GM12878 (cell line): ENCODE results near the gene CALHM4. TPM values are rescaled to one million over a fixed set of nuclear protein-coding genes. Genes with fewer than 3 reads are reported as not detected.

ENCODE experiments used
- ATAC-seq: fragments of 200-7000 bp; cut with Tn5 transposase; 3 replicates; pipeline ENCODE4 v1.9.1; 2020; ENCODE audit warnings: mild to moderate bottlenecking, moderate library complexity
- BruUV-seq: library from RNA; stranded (reverse); fragments of 400-500 nt; replicated peaks from 2 replicates; lab custom pipeline; 2021; lab: Mats Ljungman, UMichigan
- CTCF ChIA-PET: fragments of 300-600 bp; sonication (Branson Sonifier 250); formaldehyde crosslinking; extraction: SDS; loops from one replicate; lab custom pipeline; 2021; ENCODE audit warnings: inconsistent platforms; lab: Yijun Ruan, JAX
- POLR2A ChIA-PET: fragments of 350-600 bp; formaldehyde crosslinking; extraction: SDS; loops from one replicate; lab custom pipeline; 2021; ENCODE audit warnings: inconsistent platforms; lab: Charles Lee
- RAD21 ChIA-PET: fragments of 300-600 bp; sonication (Branson Sonifier 250); formaldehyde crosslinking; loops from one replicate; lab custom pipeline; 2023; ENCODE audit warnings: antibody characterized with exemption; ENCODE audit not compliant: unreplicated experiment; lab: Charles Lee
- SMC1A ChIA-PET: fragments of 300-600 bp; sonication (Branson Sonifier 250); formaldehyde crosslinking; loops from one replicate; lab custom pipeline; 2023; ENCODE audit not compliant: unreplicated experiment, uncharacterized antibody; lab: Charles Lee
- DNase-seq: peaks from one replicate; pipeline ENCODE4 v3.0.0-alpha.2; 2011; ENCODE audit warnings: low read depth, low spot score
- FAIRE-seq: peaks from 3 replicates; lab custom pipeline; 2011; peaks lifted over from hg19 to GRCh38; lab: Jason Lieb, UNC
- H2AFZ ChIP-seq: 2 replicates; pipeline ENCODE4 v1.6.0; 2011; ENCODE audit warnings: low read depth, low read length, control low read depth; ENCODE audit not compliant: control insufficient read depth
- H3K27ac ChIP-seq: 2 replicates; pipeline ENCODE4 v1.5.1; 2011; ENCODE audit warnings: control low read depth; ENCODE audit not compliant: control insufficient read depth, insufficient read depth
- H3K27me3 ChIP-seq, 2 experiments: replicated peaks in 1 of 2; 2 replicates each; pipeline versions ENCODE4 v1.6.0 to v1.6.1; 2011; ENCODE audit warnings: low read length in 1 of 2; ENCODE audit not compliant: control insufficient read depth in 2 of 2, insufficient read depth in 2 of 2
- H3K36me3 ChIP-seq, 2 experiments: 2 replicates each; pipeline ENCODE4 v1.5.1; 2011; ENCODE audit warnings: low read length in 1 of 2; ENCODE audit not compliant: control insufficient read depth in 2 of 2, insufficient read depth in 2 of 2
- H3K4me1 ChIP-seq: 2 replicates; pipeline ENCODE4 v1.6.1; 2011; ENCODE audit warnings: mild to moderate bottlenecking, low read length, moderate library complexity, mixed read lengths; ENCODE audit not compliant: control insufficient read depth, insufficient read depth
- H3K4me2 ChIP-seq: 2 replicates; pipeline ENCODE4 v1.6.0; 2011; ENCODE audit warnings: control low read depth; ENCODE audit not compliant: control insufficient read depth, insufficient read depth
- H3K4me3 ChIP-seq: fragments of 200-600 bp; sonication (generic); 2 replicates; pipeline ENCODE4 v1.5.1; 2016
- H3K79me2 ChIP-seq: 2 replicates; pipeline ENCODE4 v1.6.0; 2011; ENCODE audit warnings: low read length; ENCODE audit not compliant: control insufficient read depth, insufficient read depth
- H3K9ac ChIP-seq: 2 replicates; pipeline ENCODE4 v1.8.0; 2011; ENCODE audit warnings: low read length, control low read depth, mixed read lengths; ENCODE audit not compliant: control insufficient read depth, insufficient read depth
- H3K9me3 ChIP-seq: replicated peaks from 3 replicates; pipeline ENCODE4 v1.5.1; 2011; ENCODE audit warnings: mild to moderate bottlenecking, low read length; ENCODE audit not compliant: control insufficient read depth, insufficient read depth
- H4K20me1 ChIP-seq: 2 replicates; pipeline ENCODE4 v1.6.0; 2011; ENCODE audit not compliant: control insufficient read depth, insufficient read depth
- CBX3 ChIP-seq: fragments of 200-600 bp; sonication (generic); IDR thresholded peaks from 2 replicates; pipeline ENCODE4 v1.6.1; 2016; ENCODE audit warnings: low read depth, borderline replicate concordance
- EED ChIP-seq: sonication (generic); IDR thresholded peaks from 2 replicates; pipeline ENCODE4 v1.6.1; 2016; ENCODE audit warnings: antibody characterized with exemption, low read depth
- EP300 ChIP-seq, 2 experiments: fragments of 150-350 bp in 1 of 2; IDR thresholded peaks; 2 replicates each; pipeline ENCODE4 v1.6.1; 2011 to 2012; ENCODE audit warnings: low read depth in 2 of 2, low read length in 2 of 2, borderline replicate concordance in 1 of 2, improper control_type of control experiment in 1 of 2, inconsistent platforms in 1 of 2; ENCODE audit not compliant: control insufficient read depth in 1 of 2
- FOXM1 ChIP-seq: IDR thresholded peaks from 2 replicates; pipeline ENCODE4 v1.6.1; 2012; ENCODE audit warnings: low read depth, mild to moderate bottlenecking, inconsistent platforms, low read length, moderate library complexity
- HCFC1 ChIP-seq: fragments of 150-350 bp; IDR thresholded peaks from 2 replicates; pipeline ENCODE4 v1.6.1; 2014; ENCODE audit warnings: low read length
- MXI1 ChIP-seq: fragments of 150-350 bp; IDR thresholded peaks from 2 replicates; pipeline ENCODE4 v1.6.1; 2011; ENCODE audit warnings: low read depth, mild to moderate bottlenecking, inconsistent platforms, low read length, improper control_type of control experiment
- NRF1 ChIP-seq: conservative IDR thresholded peaks from 2 replicates; pipeline ENCODE4 v1.6.1; 2011; ENCODE audit warnings: mild to moderate bottlenecking, low read depth, low read length, improper control_type of control experiment
- POLR2A ChIP-seq: IDR thresholded peaks from 2 replicates; pipeline ENCODE4 v1.6.1; 2011; ENCODE audit warnings: low read depth, mild to moderate bottlenecking, low read length
- RUNX3 ChIP-seq: IDR thresholded peaks from 2 replicates; pipeline ENCODE4 v1.6.1; 2012; ENCODE audit warnings: low read length, inconsistent platforms
- SMAD1 ChIP-seq: fragments of 450-650 bp; IDR thresholded peaks from 2 replicates; pipeline ENCODE4 v1.6.1; 2018; ENCODE audit warnings: mild to moderate bottlenecking, low read depth; ENCODE audit not compliant: partially characterized antibody
- SP1 ChIP-seq: IDR thresholded peaks from one replicate; pipeline ENCODE4 v1.6.1; 2011; ENCODE audit warnings: low read depth, low read length
- ZNF217 ChIP-seq: fragments of 450-650 bp; IDR thresholded peaks from 2 replicates; pipeline ENCODE4 v1.6.1; 2017; ENCODE audit warnings: antibody characterized with exemption, mild to moderate bottlenecking
- WGBS: methylation state at CpG from one replicate; pipeline ENCODE4 v1.1.6; 2016; ENCODE audit warnings: low lambda C conversion rate; ENCODE audit not compliant: insufficient replicate concordance, insufficient coverage; ENCODE audit errors: missing lambda C conversion rate; 5-methylcytosine and 5-hydroxymethylcytosine counted together
- in situ Hi-C: fragments of 300-500 bp; cut with MboI; formaldehyde crosslinking; loops from 9 replicates; pipeline ENCODE4 v1.14.3; 2018; ENCODE audit warnings: mixed read lengths
- intact Hi-C: fragments of 100-400 bp; cut with micrococcal nuclease; formaldehyde crosslinking; loops from one replicate; pipeline ENCODE4 v1.14.2; 2022; ENCODE audit not compliant: unreplicated experiment
- polyA plus RNA-seq, 11 experiments: library from polyadenylated mRNA; depleted of rRNA in 4 of 11; unstranded in 6 of 11; stranded (reverse) in 5 of 11; fragments of >200 nt; fragmentation: Nextera tagmentation in 4 of 11; fragmentation: Illumina TruSeq in 1 of 11; extraction: Ambion mirVana in 4 of 11; extraction: Trizol in 1 of 11; gene quantifications; 1 replicate in 1 of 11; 2 replicates in 10 of 11; pipeline versions ENCODE4 v1.2.1 to v1.2.3, GENCODE V29; 2011 to 2016; ENCODE audit warnings: inconsistent platforms in 2 of 11, missing spikeins in 2 of 11, low read depth in 1 of 11
- total RNA-seq, 4 experiments: library from RNA; depleted of rRNA in 3 of 4; stranded (reverse); fragments of >200 nt in 3 of 4; fragmentation: Illumina TruSeq in 1 of 4; extraction: Trizol in 1 of 4; gene quantifications; 2 replicates each; pipeline versions ENCODE4 v1.2.1 to v1.2.3, GENCODE V29; 2013 to 2021
- TF ChIP-seq, protein P1 (sequence below): IDR thresholded peaks from 2 replicates; pipeline ENCODE4 v1.6.1; 2012; ENCODE audit warnings: mild to moderate bottlenecking, low read depth, low read length
- TF ChIP-seq, protein P2 (sequence below): IDR thresholded peaks from 2 replicates; pipeline ENCODE4 v1.6.1; 2011; ENCODE audit warnings: mild to moderate bottlenecking, low read depth, low read length, moderate library complexity; ENCODE audit not compliant: insufficient replicate concordance

The CALHM4 gene
- total and polyA plus RNA-seq, 10 of the 15 experiments (the other 5 are each of a cell fraction or from before 2014, with no cell fraction given): not detected

DNA sequence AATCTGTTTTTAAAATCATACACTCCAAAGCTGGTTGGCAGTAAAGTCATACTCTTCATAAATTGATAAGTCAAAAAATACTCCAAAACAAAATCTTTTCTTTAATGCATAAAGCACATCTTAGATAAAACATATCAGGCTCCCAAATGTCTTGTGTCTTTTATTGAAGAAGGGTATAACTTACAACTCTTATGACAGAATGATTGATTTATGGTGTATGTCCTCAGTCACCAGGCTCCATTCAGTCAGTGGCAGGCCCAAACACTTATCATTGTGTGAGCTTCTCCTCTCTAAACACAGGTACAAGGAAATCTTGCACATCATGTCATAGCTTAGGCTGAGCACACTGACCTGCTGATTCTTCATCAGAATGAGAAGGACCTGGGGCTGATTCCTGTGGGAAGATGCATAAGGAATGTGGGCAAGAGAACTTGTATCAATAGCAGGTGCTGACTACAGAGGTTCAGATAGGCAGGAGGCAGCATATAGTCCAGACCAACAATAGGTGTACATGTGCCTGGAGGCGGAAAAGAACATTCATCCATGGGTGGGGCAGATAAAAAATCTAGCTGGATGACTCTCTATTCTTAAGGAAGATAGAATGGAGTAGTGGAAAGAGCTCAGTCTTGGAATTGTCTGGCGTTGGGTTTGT lies 40.2 kb upstream of the CALHM4 start (continued):
- TF ChIP-seq NRF1: no peak
- TF ChIP-seq CBX3: no peak
- TF ChIP-seq, protein P1, sequence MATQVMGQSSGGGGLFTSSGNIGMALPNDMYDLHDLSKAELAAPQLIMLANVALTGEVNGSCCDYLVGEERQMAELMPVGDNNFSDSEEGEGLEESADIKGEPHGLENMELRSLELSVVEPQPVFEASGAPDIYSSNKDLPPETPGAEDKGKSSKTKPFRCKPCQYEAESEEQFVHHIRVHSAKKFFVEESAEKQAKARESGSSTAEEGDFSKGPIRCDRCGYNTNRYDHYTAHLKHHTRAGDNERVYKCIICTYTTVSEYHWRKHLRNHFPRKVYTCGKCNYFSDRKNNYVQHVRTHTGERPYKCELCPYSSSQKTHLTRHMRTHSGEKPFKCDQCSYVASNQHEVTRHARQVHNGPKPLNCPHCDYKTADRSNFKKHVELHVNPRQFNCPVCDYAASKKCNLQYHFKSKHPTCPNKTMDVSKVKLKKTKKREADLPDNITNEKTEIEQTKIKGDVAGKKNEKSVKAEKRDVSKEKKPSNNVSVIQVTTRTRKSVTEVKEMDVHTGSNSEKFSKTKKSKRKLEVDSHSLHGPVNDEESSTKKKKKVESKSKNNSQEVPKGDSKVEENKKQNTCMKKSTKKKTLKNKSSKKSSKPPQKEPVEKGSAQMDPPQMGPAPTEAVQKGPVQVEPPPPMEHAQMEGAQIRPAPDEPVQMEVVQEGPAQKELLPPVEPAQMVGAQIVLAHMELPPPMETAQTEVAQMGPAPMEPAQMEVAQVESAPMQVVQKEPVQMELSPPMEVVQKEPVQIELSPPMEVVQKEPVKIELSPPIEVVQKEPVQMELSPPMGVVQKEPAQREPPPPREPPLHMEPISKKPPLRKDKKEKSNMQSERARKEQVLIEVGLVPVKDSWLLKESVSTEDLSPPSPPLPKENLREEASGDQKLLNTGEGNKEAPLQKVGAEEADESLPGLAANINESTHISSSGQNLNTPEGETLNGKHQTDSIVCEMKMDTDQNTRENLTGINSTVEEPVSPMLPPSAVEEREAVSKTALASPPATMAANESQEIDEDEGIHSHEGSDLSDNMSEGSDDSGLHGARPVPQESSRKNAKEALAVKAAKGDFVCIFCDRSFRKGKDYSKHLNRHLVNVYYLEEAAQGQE: no peak
- TF ChIP-seq ZNF217: no peak
- TF ChIP-seq EP300 (IDR thresholded peaks at IDR 0.05; ENCODE audit: borderline replicate concordance in 1 of 2, control insufficient read depth in 1 of 2, low read depth in 2 of 2, low read length in 2 of 2): no peak
- no peak for TF ChIP-seq SP1

DNA sequence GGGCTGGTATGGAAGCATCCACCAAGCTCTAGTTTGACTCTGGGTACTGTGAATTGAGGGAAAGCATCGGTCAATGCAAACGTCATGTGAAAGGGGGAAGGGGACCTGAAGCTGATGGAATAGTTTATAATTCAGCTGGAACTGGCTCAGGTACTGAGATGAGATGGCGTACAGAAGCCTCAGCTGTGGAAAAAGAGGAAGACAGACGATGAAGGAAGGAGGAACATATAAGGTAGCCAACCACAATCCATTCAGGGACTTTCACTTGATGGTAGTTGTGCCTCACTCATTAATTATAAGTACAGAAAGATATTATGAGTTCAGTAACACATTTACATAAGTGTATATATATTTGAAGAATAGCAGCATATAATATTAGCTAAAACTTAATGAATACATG lies 39.4 kb upstream of the CALHM4 start:
- Histone ChIP-seq H3K27me3 (no peaks in the 10 kb centered on the region; a peak in 1 of 4 replicates), H3K4me3 (no peak overlapping the region), H3K4me1 (peaks cover 9% of the 10 kb centered on the region), H3K79me2 (no peaks in the 10 kb centered on the region), H4K20me1 (no peaks in the 10 kb centered on the region), H3K27ac (no peak overlapping the region), H3K4me2 (no peak overlapping the region), H3K36me3 (no peaks in the 10 kb centered on the region), H3K9me3 (no peaks in the 10 kb centered on the region), H2AFZ (no peak overlapping the region), H3K9ac (no peak overlapping the region)
- intact Hi-C loops (no loop called here), in situ Hi-C loops (no loop called here)
- ATAC-seq (no peak), DNase-seq (no peak), FAIRE-seq (no peak)
- WGBS: 51% methylated on average over 4 of the region's 4 CpGs
- CTCF ChIA-PET: interaction anchor here (1.0 to 5.2 kb wide), 9 partner anchors 10 to 226 kb away, joined by 3 to 34 read pairs (median 4); no protein-coding TSS in a partner anchor
- RAD21 ChIA-PET: interaction anchor here (0.7 kb wide), 1 partner anchor 227 kb away, joined by 3 read pairs; no protein-coding TSS in a partner anchor
- SMC1A ChIA-PET: interaction anchor here (0.9 to 1.5 kb wide), 5 partner anchors 17 to 69 kb away, joined by 3 to 7 read pairs (median 4); no protein-coding TSS in a partner anchor
- POLR2A ChIA-PET: no interaction called here
- BruUV-seq: no TSS peak
- TF ChIP-seq, protein P2, sequence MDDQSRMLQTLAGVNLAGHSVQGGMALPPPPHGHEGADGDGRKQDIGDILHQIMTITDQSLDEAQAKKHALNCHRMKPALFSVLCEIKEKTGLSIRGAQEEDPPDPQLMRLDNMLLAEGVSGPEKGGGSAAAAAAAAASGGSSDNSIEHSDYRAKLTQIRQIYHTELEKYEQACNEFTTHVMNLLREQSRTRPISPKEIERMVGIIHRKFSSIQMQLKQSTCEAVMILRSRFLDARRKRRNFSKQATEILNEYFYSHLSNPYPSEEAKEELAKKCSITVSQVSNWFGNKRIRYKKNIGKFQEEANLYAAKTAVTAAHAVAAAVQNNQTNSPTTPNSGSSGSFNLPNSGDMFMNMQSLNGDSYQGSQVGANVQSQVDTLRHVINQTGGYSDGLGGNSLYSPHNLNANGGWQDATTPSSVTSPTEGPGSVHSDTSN: no peak
- no peak for TF ChIP-seq SMAD1
- no peak for TF ChIP-seq EED
- TF ChIP-seq POLR2A: no peak
- no peak for TF ChIP-seq HCFC1
- TF ChIP-seq FOXM1: no peak
- no peak for TF ChIP-seq RUNX3
- TF ChIP-seq MXI1: no peak
